Smooth muscle cell of the pulmonary artery (primary cell): ENCODE data around the gene IL18R1. TPM values are rescaled to one million over a fixed set of nuclear protein-coding genes. Genes with fewer than 3 reads are reported as not detected.

ENCODE experiments used
- total RNA-seq: library from RNA; depleted of rRNA; stranded (reverse); fragments of >200 nt; gene quantifications from 2 replicates; pipeline ENCODE4 v1.2.3, GENCODE V29; 2014

IL18R1 gene
- 2.3 and 8.3 TPM in 2 replicates for total RNA-seq

GRCh38 chr2:102355526-102356380, at the start of gene IL18R1:
IL18R1 (plus strand) TSS chr2:102355796; CDS start chr2:102362661, 6,865 bp downstream.

GRCh38 chr2:102310964-102311640, 44.5 kb upstream of the IL18R1 start, which contains the start of gene IL1RL1:
IL1RL1 (plus strand) TSS chr2:102311563; CDS start chr2:102338265, 26,702 bp downstream.

GRCh38 chr2:102422910-102423309, 67.3 kb downstream of the IL18R1 start, which contains the start of gene IL18RAP:
IL18RAP (plus strand) TSS chr2:102423160; CDS start chr2:102423278, 118 bp downstream.

Other genes starting within 250 kb of the IL18R1 start
- 109 and 129 TPM in 2 replicates for gene IL1R1, start 213.1 kb upstream of the IL18R1 start, total RNA-seq
- gene IL1RL2, start 168.8 kb upstream of the IL18R1 start, total RNA-seq = 1.6 and 2.8 TPM in 2 replicates
- 4.3 and 40.2 TPM in 2 replicates for gene IL1RL1, start 44.2 kb upstream of the IL18R1 start, total RNA-seq
- gene IL18RAP, start 67.4 kb downstream of the IL18R1 start, total RNA-seq = 0.07 TPM in 1 of 2 replicates, not detected in the other
- 0.03 TPM in 1 of 2 replicates, not detected in the other for gene SLC9A4, start 117.4 kb downstream of the IL18R1 start, total RNA-seq